ELR (cell line): Measurements from ENCODE around the gene SLC44A4.
"Not testable (repeated sequence)": the region's sequence is repeated elsewhere in the genome, so short reads cannot be mapped to it uniquely, and the experiment has no call there.

Experiments used
- DNase-seq: peaks from one replicate; pipeline ENCODE4 v3.0.0-alpha.2; 2015; ENCODE audit warnings: low read depth

SLC44A4 gene

GRCh38 chr6:31878726-31879125 lies at the start of gene SLC44A4:
Gene SLC44A4, minus strand, starts transcription at chr6:31878997. Its CDS starts 17 bp downstream, at chr6:31878980.
- no peak for DNase-seq

GRCh38 chr6:31928672-31928939 lies 49.8 kb upstream of the SLC44A4 start:
- no peak for DNase-seq

GRCh38 chr6:31927863-31928671 lies 49.3 kb upstream of the SLC44A4 start:
- DNase-seq: no peak

- DNase-seq: no peak
These were observed 48.6 kb upstream of the SLC44A4 start, which contains the start of gene C2 for GRCh38 chr6:31927242-31927862. Gene C2, plus strand, starts transcription at chr6:31927717. Its CDS starts 36 bp downstream, at chr6:31927753.

GRCh38 chr6:31922942-31923341 lies 44.1 kb upstream of the SLC44A4 start:
- no peak for DNase-seq

GRCh38 chr6:31920811-31921210 lies 42.0 kb upstream of the SLC44A4 start:
- DNase-seq: no peak

GRCh38 chr6:31919624-31920303 lies 41.0 kb upstream of the SLC44A4 start:
- no peak for DNase-seq

GRCh38 chr6:31918069-31918720 lies 39.4 kb upstream of the SLC44A4 start:
- no peak for DNase-seq

- DNase-seq: no peak
These were observed 37.0 kb upstream of the SLC44A4 start for GRCh38 chr6:31915756-31916155.

- DNase-seq: no peak
These were observed 36.6 kb upstream of the SLC44A4 start for GRCh38 chr6:31915351-31915750.

GRCh38 chr6:31911826-31912585 lies 33.2 kb upstream of the SLC44A4 start:
- no peak for DNase-seq

GRCh38 chr6:31909298-31909697 lies 30.5 kb upstream of the SLC44A4 start:
- not testable (repeated sequence) for DNase-seq

GRCh38 chr6:31908791-31909190 lies 30.0 kb upstream of the SLC44A4 start:
- peak; percentile 77 for DNase-seq

GRCh38 chr6:31908255-31908654 lies 29.5 kb upstream of the SLC44A4 start:
- not testable (repeated sequence) for DNase-seq

GRCh38 chr6:31907158-31907813 lies 28.5 kb upstream of the SLC44A4 start:
- peak; percentile 58 for DNase-seq

GRCh38 chr6:31906727-31907126 lies 27.9 kb upstream of the SLC44A4 start:
- DNase-seq: not testable (repeated sequence)

- no peak for DNase-seq
These were observed 27.3 kb upstream of the SLC44A4 start for GRCh38 chr6:31906122-31906521.

GRCh38 chr6:31905041-31905440 lies 26.2 kb upstream of the SLC44A4 start:
- DNase-seq: no peak

- no peak for DNase-seq
These were observed 25.2 kb upstream of the SLC44A4 start for GRCh38 chr6:31903957-31904356.

- DNase-seq: peak; percentile 97
These were observed 23.3 kb upstream of the SLC44A4 start, which contains the start of gene ZBTB12 for GRCh38 chr6:31901953-31902643. Gene ZBTB12, minus strand, starts transcription at chr6:31902086. Its CDS starts 781 bp downstream, at chr6:31901305.
